22Rv1 (cell line): ENCODE measurements around the gene SRL.

Experiments
- CTCF ChIP-seq: fragments of 450-650 bp; IDR thresholded peaks from 2 replicates; pipeline ENCODE4 v1.5.1; 2017; ENCODE audit warnings: mild to moderate bottlenecking
- ZFX ChIP-seq: fragments of 450-650 bp; IDR thresholded peaks from 2 replicates; pipeline ENCODE4 v1.6.1; 2017; ENCODE audit warnings: antibody characterized with exemption, borderline replicate concordance

- TF ChIP-seq CTCF: no peak
- TF ChIP-seq ZFX: no peak
These were observed 24.5 kb upstream of the SRL start for GRCh38 chr16:4266372-4266771.
